Astrocyte of the cerebellum (primary cell): ENCODE results near the gene NUDT8.

ENCODE experiments used
- DNase-seq: peaks from one replicate; pipeline ENCODE4 v3.0.0-alpha.2; 2011; ENCODE audit warnings: low read depth
- H3K4me3 ChIP-seq: 2 replicates; pipeline ENCODE4 v1.5.1; 2011; ENCODE audit warnings: mild to moderate bottlenecking, low read depth, low read length, moderate library complexity
- CTCF ChIP-seq: IDR thresholded peaks from 2 replicates; pipeline ENCODE4 v1.5.1; 2012; ENCODE audit warnings: low read length, low read depth, moderate library complexity, mild to moderate bottlenecking; ENCODE audit errors: missing control alignments
- in situ Hi-C: cut with HindIII; loops from 2 replicates; pipeline ENCODE4 v1.10.0; 2017; ENCODE audit warnings: low sequenced_read_pairs

NUDT8 gene

DNA sequence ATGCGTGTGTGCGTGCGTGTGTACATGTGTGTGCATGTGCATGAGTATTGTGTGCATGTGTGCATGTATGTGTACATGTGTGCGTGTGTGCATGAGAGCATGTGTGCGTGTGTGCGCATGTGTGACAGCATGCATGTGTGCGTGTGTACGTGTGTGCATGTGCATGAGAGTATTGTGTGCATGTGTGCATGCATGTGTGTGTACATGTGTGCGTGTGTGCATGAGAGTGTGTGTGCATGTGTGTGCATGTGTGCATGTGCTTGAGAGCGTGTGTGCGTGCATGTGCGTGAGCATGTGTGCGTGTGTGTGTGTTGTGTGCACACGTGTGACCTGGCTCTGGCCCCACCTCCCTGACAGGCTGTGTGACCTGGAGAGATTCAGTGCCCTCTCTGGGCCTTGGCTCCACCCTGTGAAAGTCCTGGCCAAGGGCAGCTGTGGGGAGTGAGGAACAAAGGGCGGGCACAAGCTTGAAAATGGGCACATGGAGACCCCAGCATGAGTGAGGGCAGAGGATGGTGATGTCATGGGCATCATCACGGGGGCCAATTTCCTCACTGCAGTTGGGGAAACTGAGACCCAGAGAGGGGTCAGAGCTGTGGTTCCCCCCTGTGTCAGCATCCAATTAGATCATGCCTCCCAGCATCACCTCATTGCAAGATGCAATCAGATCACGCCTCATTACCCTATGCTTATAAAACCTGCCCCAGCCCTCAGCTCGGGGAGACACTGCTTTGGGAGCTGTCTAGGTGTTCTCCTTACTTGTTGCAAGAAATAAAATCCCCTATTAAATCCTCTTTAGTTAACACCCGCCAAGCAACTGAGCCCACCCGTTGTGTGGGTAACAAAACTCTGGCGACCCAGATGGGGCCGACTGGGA lies 20.1 kb upstream of the NUDT8 start:
- in situ Hi-C loops: no loop called here
- no peak for TF ChIP-seq CTCF
- no peak for DNase-seq
- no peak overlapping the region for H3K4me3 ChIP-seq

DNA sequence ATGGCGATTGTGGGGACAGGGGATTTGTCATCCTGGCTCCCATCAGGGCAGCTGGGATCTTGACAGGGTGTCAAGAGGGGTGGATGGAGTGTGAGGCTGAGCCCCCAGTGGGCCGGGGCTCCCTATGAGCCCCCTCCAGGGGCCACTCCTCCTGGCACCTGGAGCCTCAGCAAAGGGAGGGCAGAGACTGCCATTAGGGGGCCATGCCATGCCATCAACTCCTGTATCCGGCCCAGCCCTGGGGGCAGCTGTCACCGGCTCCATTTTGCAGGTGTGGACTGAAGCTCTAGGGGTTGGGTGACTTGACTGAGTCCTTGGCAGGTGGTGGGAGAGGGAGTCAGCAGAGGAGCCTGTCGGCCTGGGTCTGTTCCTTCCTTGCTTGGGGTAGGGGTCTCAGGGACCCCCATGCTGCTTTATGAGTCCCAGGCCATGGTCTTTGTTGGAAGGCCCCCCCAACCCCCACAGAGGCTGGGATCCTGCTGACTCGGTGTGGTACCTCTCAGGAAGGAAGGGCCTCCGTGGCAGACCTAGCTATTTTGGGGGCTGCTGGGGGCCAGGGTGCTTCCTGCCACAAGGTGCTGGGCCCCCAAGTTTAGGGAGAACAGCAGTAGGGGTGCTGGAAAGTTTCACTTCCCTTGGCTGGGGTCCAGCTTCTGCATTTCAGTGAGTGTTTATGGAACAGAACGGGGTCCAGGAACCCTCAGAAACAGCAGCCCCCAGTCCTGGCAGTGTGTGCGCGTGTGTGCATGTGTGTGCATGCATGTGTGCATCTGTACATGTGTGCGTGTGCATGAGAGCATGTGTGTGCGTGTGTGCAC lies 19.3 kb upstream of the NUDT8 start:
- no peak overlapping the region for H3K4me3 ChIP-seq
- in situ Hi-C loops: no loop called here
- no peak for DNase-seq

GRCh38 chr11:67648140-67648795 lies 18.5 kb upstream of the NUDT8 start:
- no peak for TF ChIP-seq CTCF
- in situ Hi-C loops: no loop called here
- DNase-seq: no peak
- H3K4me3 ChIP-seq: no peak overlapping the region

More for the DNA sequence above, 19.3 kb upstream of the NUDT8 start:
- no peak for TF ChIP-seq CTCF

- DNase-seq: no peak
- TF ChIP-seq CTCF: no peak
- H3K4me3 ChIP-seq: no peak overlapping the region
- in situ Hi-C loops: no loop called here
These were observed 17.7 kb upstream of the NUDT8 start for GRCh38 chr11:67647471-67647870.

- H3K4me3 ChIP-seq: no peak overlapping the region
- in situ Hi-C loops: no loop called here
- no peak for DNase-seq
- no peak for TF ChIP-seq CTCF
These were observed 17.0 kb upstream of the NUDT8 start for GRCh38 chr11:67646535-67647336.
